Left forelimb (tissue), 1 donor: Measurements from ENCODE around the gene ZNF385C.
"Not testable (repeated sequence)": the region's sequence is repeated elsewhere in the genome, so short reads cannot be mapped to it uniquely, and the experiment has no call there.

Source experiments
- DNase-seq: peaks from one replicate; pipeline ENCODE4 v3.0.0-alpha.2; 2018; ENCODE audit warnings: low spot score

Gene ZNF385C

GRCh38 chr17:42097691-42098631 is at the start of gene ZNF385C:
TSS of gene ZNF385C (minus strand) at chr17:42098473. CDS start at chr17:42063056, 35,417 bp downstream.
- DNase-seq: no peak

GRCh38 chr17:42146911-42147607 is 48.8 kb upstream of the ZNF385C start:
- DNase-seq: no peak

- DNase-seq: not testable (repeated sequence)
Measured at GRCh38 chr17:42143138-42143537, 44.9 kb upstream of the ZNF385C start.

GRCh38 chr17:42142371-42142896 is 44.2 kb upstream of the ZNF385C start:
- DNase-seq: no peak

GRCh38 chr17:42141382-42141781 is 43.1 kb upstream of the ZNF385C start:
- no peak for DNase-seq

- not testable (repeated sequence) for DNase-seq
Measured at GRCh38 chr17:42140690-42141089, 42.4 kb upstream of the ZNF385C start.

GRCh38 chr17:42138749-42139492 is 40.6 kb upstream of the ZNF385C start:
- no peak for DNase-seq

- no peak for DNase-seq
Measured at GRCh38 chr17:42136654-42137051, 38.4 kb upstream of the ZNF385C start.

- DNase-seq: no peak
Measured at GRCh38 chr17:42135664-42136653, 37.7 kb upstream of the ZNF385C start.

- no peak for DNase-seq
Measured at GRCh38 chr17:42135151-42135550, 36.9 kb upstream of the ZNF385C start.

- no peak for DNase-seq
Measured at GRCh38 chr17:42133461-42134041, 35.3 kb upstream of the ZNF385C start.

- DNase-seq: no peak
Measured at GRCh38 chr17:42132941-42133340, 34.7 kb upstream of the ZNF385C start.

- no peak for DNase-seq
Measured at GRCh38 chr17:42131981-42132432, 33.7 kb upstream of the ZNF385C start.

GRCh38 chr17:42131232-42131631 is 33.0 kb upstream of the ZNF385C start:
- no peak for DNase-seq

GRCh38 chr17:42130310-42130936 is 32.1 kb upstream of the ZNF385C start:
- DNase-seq: no peak

- no peak for DNase-seq
Measured at GRCh38 chr17:42129109-42129837, 31.0 kb upstream of the ZNF385C start.

- no peak for DNase-seq
Measured at GRCh38 chr17:42127414-42127813, 29.1 kb upstream of the ZNF385C start.

GRCh38 chr17:42126836-42127235 is 28.6 kb upstream of the ZNF385C start:
- DNase-seq: no peak

- no peak for DNase-seq
Measured at GRCh38 chr17:42125565-42125964, 27.3 kb upstream of the ZNF385C start.
